Right lung (tissue), 5 donors: Measurements from ENCODE around the gene GABRB1. TPM values are rescaled to one million over a fixed set of nuclear protein-coding genes. Genes with fewer than 3 reads are reported as not detected.
"Not testable (repeated sequence)": the region's sequence is repeated elsewhere in the genome, so short reads cannot be mapped to it uniquely, and the experiment has no call there.

Experiments
- DNase-seq, 2 donors: peaks; one replicate each; pipeline ENCODE4 v3.0.0-alpha.2; 2013
- polyA plus RNA-seq, 5 donors: library from polyadenylated mRNA; unstranded; fragments of 120-200 nt; gene quantifications; one replicate each; pipeline versions ENCODE4 v1.2.1 to v1.2.3, GENCODE V29; 2013; ENCODE audit warnings: inconsistent platforms in 1 of 5, low replicate concordance in 1 of 5; ENCODE audit not compliant: insufficient read length in 5 of 5, insufficient read depth in 1 of 5

GABRB1 gene
- polyA plus RNA-seq, 5 donors, result 0.08 to 0.33 TPM; not detected in 3

DNA sequence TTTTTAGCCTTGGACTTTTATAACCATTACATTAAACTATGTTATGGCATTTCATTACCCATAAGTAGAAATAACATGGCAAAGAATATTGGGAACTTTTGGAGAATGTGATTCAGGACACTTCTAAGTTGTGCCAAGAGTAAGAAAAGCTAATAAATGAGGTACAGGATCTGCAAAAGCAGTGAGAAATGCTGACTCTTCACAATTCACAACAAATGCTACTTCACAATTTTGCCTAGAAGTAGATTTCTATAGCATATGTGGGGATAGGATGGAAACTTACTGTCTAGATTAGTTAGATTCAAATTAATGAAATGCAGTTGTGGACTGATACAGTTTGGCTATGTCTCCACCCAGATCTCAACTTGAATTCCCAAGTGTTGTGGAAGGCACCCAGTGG is 258.4 kb downstream of the GABRB1 start:
- no peak for DNase-seq

DNA sequence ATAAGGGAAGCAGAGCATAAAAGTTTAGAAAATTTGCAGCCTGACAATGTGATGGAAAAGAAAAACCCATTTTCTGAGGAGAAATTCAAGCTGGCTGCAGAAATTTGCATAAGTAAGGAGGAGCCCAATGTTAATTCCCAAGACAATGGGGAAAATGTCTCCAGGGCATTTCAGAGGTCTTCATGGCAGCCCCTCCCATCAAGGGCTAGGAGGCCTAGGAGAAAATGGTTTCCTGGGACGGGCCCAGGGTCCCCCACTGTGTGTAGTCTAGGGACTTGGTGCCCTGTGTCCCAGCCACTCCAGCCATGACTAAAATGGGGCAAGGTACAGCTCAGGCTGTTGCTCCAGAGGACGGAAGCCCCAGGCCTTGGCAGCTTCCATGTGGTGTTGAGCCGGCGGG is 259.5 kb downstream of the GABRB1 start:
- not testable (repeated sequence) for DNase-seq

DNA sequence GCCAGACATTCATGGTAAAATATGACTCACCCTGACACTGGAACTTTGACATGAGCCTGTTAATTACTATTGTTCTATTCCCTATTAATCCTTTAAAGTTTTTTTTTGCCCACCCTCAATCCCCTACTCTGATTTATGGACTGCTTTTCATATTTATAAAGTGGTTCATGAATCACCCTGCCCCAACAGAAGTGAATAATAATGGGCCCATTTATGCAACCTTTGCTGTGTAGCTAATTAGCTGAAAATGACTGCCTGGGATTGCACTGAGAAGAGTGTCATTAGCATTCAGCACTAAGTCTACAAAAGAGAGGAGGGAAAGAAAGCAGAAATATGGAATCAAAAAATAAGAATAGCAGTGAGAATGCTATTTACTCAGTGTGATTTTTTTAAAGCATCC is 277.8 kb downstream of the GABRB1 start:
- no peak for DNase-seq

DNA sequence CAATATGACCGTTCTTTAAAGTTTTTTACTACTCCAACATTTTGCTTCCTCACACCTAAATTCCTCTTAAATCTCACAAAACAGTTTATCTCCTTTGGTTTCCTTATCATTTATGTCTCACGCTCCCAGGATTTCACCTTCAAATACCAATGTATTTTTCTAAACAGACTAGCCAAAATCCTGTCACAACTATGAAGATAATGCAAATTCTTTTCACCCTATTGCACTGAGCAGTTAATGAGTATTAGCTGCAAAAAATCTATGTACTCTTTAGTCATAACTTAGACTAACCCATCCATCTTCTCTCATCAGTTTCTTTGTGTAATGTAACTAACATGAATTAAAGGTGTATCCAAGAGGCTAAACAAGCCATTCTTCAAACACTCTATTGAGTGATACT is 280.8 kb downstream of the GABRB1 start:
- DNase-seq, result no peak

DNA sequence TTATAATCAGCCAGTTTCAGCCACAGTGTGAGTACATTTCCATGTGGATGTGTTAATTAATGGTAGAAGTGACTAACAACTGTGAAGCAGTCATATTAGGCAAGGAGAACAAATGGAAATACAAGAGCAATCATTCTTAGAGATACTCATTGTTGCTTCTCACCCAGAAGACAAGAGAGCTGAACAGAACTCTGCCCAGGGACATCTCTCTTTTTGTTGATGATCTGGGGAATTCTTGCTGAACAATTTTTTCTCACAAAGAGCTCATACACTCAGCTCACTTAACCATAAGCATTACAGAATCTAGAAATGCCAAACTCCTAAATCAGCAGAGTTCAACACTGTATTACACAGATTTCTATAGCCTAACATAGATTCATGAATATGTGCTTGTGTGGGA is 282.0 kb downstream of the GABRB1 start:
- DNase-seq, result no peak

DNA sequence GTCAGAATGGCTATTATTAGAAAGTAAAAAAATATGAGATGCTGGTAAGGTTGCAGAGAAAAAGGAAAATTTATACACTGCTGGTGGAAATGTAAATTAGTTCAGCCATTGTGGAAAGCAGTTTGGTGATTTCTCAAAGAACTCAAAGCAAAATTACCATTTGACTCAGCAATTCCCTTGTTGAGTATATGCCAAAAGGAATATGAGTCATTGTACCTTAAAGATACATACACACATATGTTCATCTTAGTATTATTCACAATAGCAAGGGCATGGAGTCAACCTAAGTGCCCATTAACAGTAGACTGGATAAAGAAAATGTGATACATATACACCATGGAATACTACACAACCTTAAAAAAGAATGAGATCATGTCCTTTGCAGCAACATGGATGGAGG is 284.0 kb downstream of the GABRB1 start:
- no peak for DNase-seq

DNA sequence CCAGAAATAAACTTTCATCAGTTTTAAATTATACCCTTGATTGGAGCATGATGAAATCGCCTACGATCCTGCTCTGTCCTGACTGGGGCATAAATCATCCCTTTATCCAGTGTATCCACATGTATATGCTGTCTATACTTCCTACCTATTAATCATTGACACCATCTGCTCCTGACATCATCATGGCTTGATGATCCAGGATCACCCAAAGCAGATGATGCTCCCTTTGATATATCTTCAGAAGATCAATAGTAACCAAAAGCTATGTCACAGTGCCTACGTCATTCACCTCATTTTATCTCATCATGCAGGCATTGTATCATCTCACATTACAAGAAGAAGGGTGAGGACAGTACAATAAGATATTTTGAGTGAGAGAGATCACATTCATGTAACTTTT is 294.7 kb downstream of the GABRB1 start:
- no peak for DNase-seq

DNA sequence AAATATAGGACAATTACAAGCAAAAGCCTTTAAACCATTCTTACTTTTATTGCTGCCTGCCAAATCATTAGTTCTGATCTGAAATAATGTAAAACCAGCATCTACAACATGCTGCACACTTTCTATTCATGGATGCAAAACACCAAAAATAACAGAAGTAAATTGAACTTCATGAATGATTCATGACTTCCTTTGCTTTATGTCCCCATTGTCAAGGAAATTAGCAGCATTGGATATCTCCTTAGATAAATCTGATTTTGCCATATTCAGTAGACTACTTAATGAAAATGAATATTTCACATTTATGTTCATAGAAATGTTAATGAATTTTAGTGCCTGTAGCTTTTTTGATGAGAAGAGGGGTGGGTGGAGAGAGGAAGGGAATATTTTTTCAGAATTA is 299.5 kb downstream of the GABRB1 start:
- no peak for DNase-seq

DNA sequence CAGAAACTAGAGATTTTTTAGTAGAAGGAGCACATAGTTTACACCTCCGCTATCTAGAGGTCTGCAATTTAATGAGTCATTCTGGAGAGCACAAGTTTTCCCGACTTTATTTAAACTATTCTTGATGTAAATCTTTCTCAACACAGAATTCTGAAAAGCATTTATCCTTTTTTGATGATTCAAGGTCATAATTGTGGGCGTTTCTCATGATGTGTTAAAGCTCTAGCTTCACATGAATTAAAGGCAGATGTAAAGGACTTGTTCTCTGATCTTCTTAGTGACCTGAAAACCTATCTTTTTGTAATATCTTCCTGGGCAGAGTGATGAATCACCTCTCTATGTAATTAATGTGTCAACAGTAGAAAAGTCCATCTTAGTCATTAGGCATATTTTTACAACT is 303.3 kb downstream of the GABRB1 start:
- no peak for DNase-seq

DNA sequence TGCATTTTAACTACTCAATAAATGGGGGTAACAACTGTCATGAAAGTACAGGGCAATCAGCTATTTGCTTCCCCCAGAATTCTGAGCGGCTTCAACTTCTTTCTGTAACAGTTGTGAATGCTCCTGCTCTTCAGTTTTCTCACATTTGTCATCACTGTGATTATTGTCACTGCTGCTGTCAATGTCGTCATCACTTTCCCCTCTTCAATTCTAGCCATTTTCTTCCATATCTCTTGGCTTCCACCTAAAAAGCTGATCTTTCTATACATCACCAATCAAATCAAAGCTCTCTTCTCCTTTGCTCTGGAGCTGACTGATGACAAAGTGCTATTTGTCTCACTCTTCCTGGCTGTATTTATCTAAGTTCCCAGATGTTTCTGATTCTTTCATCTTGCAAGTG is 306.5 kb downstream of the GABRB1 start:
- DNase-seq, result no peak

DNA sequence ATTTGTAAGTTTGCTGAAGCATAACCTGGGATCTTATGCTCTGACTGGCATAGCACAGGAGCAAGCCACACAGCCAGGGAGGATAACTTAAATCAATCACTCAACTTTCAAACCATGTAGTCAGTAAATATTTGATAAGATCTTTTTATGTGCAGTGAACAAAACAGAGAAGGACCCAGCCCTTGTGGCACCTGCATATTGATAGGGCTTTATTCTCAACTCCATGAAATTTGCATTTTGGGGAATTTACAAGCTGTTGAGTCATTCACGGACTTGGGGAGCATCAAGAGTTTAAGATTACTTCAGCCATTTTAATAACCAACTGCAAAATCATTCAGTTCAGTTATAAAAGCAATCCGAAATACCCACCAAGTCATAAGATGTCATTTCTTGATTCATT is 309.5 kb downstream of the GABRB1 start:
- DNase-seq, result no peak

DNA sequence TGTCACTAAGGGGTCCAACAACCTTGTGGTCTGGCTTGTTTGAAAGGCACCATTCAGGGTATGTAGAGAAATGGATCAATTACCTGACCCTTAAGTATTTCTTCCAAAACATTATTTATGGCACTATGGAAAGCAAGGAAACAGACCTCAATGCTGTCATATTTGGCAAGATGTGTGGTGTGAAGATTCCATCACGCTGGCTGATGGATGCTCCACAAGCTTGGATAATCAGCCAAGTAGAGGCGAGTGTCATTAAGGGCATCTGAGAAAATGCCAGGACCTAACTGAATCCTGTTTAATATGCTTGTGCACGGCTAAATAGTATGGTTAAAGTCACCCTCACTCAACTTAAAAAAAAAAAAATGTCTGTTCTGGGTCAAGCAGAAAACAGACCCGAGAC is 311.4 kb downstream of the GABRB1 start:
- DNase-seq, result no peak

DNA sequence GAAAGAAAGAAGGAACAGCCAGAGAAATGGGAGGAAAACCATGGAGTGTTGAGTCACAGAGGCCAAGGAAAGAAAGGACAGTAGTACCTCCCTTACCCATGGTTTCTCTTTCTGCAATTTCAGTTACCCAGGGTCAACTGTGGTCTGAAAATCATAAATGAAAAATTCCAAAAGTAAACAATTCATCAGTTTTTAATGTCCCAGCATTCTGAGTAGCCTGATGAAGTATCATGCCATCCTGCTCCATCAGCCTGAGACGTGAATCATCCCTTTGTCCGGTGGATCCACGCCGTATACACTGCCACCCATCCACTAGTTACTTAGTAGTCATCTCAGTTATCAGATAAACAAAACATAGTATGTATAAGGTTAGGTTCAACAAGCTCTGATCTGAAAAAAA is 318.0 kb downstream of the GABRB1 start:
- DNase-seq, result no peak

DNA sequence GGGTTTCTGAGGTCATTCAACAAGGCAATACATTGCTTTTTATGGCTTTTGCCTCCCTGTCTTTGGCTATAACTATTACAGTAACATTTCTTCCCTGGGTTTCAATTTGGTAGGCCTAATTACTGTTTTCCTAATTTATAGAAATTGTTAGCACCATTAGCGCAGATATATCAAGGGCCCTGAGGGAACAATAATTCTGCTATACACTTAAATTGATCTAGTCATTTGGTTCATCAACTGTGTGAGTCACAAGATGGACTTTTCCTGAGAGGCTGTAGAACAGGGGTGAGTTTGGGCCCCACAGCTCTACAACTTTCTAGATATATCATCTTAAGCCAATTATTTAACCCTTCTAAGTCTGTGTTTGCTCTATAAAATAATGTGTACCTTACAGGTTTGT is 324.2 kb downstream of the GABRB1 start:
- no peak for DNase-seq

DNA sequence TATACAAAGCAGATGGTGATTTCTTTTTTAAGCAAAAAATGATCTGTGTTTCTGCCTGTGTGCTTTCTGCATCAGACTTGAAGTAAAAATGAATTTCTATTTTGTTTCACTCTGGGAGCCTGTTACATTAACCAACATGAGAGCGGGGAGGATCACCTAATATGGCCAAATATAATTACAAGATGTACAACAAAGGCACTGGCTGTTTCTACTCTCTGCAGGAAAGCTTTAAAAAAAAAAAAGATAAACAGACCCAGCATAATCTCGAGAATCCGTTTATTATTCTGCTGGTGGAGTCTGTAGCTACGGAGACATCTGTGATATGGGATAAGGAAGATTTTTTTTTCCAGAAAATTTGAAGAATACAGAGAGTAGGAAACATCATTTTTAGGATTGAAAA is 328.5 kb downstream of the GABRB1 start:
- no peak for DNase-seq

DNA sequence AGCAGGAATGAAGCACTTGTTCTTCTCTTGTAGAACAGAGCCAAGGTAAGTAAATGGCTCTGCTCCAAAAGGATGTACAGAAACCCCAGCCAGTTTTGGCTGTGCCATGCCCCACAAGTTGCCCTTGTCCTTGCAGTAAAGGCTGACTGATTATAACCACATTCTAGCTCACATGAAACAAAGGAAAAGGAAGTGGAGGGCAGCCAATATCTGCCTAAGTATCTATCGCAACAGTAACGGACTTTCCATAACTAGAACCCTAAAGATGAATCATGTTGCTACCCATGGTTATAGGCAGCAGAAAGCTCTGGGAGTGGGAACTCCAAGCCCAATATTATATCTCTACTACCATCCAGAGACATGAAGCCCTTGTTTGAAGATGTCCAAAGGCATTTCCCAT is 336.4 kb downstream of the GABRB1 start:
- no peak for DNase-seq

DNA sequence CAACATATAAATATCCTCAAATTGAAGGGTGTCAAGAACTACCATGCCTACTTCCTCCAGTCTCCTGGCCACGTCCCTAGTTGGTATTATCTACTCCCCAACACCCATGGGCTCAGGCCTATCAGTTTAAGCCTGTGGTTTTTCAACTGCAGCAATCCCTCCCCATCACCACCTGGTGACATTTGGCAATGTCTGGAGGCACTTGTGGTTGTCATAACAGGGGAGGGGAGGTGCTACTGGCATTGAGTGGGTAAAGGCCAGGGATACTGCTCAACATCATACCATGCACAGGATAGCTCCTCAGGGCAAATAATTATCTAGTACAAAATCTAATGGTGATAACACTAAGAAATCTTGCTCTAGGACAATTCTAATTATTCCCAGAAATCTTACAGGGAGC is 336.8 kb downstream of the GABRB1 start:
- DNase-seq, result no peak

DNA sequence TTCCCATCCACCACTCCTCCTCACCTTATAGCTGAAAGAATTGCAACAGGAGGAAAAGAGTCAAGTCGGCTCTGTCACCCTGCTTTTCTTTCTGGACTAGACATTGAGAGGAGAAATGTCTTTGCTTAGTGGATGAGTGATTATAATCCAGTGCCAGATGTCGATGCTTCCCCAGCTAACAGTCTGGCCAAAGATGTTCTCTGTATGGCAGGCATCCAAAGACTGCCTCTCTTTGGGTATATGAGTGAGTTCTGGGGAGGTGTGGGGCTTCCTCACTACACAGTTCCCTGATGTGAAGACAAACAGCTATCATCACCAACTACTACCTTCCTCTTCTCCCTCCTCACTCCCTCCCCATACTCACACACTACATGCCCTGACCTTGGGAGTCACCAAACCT is 341.2 kb downstream of the GABRB1 start:
- no peak for DNase-seq

DNA sequence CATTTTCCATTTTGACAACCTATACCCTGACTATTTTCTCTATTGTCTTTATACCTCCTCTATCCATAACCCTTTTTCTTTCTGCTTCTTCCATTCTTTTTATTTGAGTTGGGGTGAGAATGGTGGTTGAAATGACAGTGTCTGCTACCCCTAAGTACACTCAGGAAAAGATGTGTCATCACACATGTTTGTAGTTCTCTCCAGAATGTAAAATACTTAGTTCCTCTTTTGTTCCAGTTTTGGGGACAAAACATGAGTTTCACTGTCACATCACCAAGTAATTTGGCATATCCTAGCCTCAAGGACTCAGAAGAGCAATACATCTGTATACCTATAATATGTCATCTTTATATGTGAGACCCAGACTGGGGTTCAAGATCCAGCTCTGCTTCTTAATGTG is 341.8 kb downstream of the GABRB1 start:
- DNase-seq, result no peak

DNA sequence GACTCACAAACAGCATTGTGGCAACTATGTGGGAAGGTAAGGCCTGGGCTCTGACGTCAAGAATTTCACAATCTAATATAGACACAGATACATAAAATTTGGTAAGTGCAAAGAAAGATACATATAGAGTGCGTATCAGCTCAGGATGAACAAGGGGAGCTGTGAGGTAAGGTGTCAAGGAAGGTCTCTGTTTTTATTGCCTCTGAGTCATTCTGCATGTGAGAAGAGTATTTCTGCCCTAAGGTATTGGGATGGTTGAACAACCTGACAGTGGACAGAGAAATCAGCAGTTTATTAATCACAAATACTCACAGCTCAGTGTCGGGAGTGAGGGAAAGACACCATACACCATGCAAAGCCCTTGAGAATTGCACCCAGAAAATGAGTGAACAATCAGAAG is 342.3 kb downstream of the GABRB1 start:
- DNase-seq, result no peak

DNA sequence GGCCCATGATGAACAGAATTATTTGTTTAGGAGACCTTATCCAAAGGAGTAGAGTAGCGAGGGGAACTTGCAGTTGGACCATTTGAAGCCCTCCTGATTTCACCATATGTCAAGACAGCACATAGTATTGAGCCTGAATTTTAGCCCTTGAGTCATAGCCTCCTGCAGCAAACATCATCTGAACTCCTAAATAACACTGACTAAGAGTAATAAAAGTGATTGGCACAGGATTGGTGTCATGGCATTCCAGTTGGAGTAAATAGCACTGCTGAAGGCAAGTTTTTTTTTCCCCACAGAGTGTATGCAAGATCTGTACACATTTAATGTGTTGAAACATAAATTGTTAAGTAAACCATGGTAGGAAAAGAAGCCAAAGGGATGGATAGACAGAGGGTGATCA is 343.1 kb downstream of the GABRB1 start:
- DNase-seq, result no peak

DNA sequence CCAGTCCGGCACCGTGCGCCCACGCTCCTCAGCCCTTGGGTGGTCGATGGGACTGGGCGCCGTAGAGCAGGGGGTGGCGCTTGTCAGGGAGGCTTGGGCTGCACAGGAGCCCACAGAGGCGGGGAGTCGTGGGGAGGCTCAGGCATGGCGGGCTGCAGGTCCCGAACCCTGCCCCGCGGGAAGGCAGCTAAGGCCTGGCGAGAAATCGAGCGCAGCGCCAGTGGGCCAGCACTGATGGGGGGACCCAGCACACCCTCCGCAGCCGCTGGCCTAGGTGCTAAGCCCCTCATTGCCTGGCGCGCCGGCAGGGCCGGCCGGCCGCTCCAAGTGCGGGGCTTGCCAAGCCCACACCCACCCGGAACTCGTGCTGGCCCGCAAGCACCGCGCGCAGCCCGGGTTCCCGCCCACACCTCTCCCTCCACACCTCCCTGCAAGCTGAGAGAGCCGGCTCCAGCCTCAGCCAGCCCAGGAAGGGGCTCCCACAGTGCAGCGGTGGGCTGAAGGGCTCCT is 346.7 kb downstream of the GABRB1 start:
- DNase-seq, result not testable (repeated sequence)

DNA sequence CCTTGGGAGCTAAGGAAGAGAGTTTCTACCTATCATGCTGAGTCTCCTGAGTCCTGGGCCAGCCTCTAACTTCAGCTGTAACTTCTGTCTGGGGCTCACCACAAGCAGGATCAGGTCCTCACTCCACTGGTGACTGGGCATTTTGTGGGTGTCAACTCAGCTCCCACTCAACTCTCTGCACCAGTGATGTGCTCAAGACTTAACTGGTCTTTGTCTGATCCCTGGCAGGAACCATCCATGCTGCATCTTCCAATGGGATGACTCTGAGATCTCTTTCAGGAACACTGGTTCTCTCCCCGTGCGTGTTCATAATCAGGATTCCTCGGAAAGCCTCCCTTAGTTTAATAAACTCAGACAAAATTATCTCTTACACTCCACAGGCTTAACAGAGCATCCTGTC is 349.8 kb downstream of the GABRB1 start:
- no peak for DNase-seq

DNA sequence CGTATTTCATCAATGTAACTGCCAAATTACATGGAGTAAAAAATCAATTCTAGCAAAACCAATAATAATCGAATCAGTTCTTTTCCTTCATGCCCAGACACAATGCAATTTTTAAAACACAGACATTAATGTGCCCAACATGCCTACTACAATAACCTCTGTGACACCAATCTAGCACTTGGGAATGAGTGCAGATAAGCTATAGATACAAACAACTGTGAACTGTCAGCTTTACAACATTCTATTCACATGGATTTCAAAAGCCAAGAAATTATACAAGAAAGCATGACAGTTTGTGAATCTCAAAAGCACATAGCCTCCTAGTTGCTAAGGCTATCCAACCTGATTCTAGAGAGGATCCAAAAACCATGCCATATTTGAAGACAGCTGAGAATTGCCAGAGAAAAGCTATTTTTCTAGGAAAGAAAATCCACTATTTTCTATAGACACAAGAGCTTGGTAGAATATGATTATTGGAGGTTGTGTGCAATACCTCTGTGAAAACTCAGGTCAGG is 351.5 kb downstream of the GABRB1 start:
- DNase-seq, result no peak
